Mucosa of descending colon (tissue), 3 donors: ENCODE data around the gene ATXN3L. TPM values are rescaled to one million over a fixed set of nuclear protein-coding genes. Genes with fewer than 3 reads are reported as not detected.

Experiments used
- ATAC-seq: fragments of 200-7000 bp; cut with Tn5 transposase; one replicate; pipeline ENCODE4 v1.9.1; 2020; ENCODE audit warnings: mild to moderate bottlenecking, moderate library complexity
- DNase-seq, 3 donors: peaks; one replicate each; pipeline ENCODE4 v3.0.0-alpha.2; 2020
- H3K36me3 ChIP-seq: fragments of 200-600 bp; one replicate; pipeline ENCODE4 v1.8.0; 2021; ENCODE audit warnings: low read depth, mild to moderate bottlenecking
- H3K4me1 ChIP-seq: fragments of 200-600 bp; one replicate; pipeline ENCODE4 v1.8.0; 2021; ENCODE audit warnings: low read depth, mild to moderate bottlenecking
- H3K4me3 ChIP-seq: fragments of 200-600 bp; one replicate; pipeline ENCODE4 v1.8.0; 2021; ENCODE audit warnings: mild to moderate bottlenecking
- H3K9me3 ChIP-seq: fragments of 200-600 bp; one replicate; pipeline ENCODE4 v1.8.0; 2021; ENCODE audit warnings: mild to moderate bottlenecking
- intact Hi-C, 2 donors: fragments of 100-400 bp; cut with DNase I in 1 of 2; cut with micrococcal nuclease in 1 of 2; formaldehyde crosslinking; loops; one replicate each; pipeline versions ENCODE4 v1.11.0 to v1.11.1; 2022; cut with DNase I, micrococcal nuclease
- total RNA-seq, 3 donors: library from RNA; stranded (reverse); fragmentation: NEBNext Ultra II Directional in 2 of 3; extraction: Animal tissue kit (Norgen Biotek cat#: 25700) in 2 of 3; gene quantifications; one replicate each; pipeline versions ENCODE4 v1.2.1 to v1.2.4, GENCODE V29; 2021 to 2023
- TF ChIP-seq, protein P1 (sequence below): fragments of 200-600 bp; IDR thresholded peaks from one replicate; pipeline ENCODE4 v1.8.0; 2022; ENCODE audit warnings: antibody characterized with exemption, mild to moderate bottlenecking
- donor health status: DM: no; HTN: no; CAD: no; lungs with moderate emphysema.
- donor health status: DM: no; HTN: no; CAD: no.
- donor health status: DM: no; HTN: yes; CAD: no.

Gene ATXN3L
- total RNA-seq, 3 donors from 2014 or later: not detected

DNA sequence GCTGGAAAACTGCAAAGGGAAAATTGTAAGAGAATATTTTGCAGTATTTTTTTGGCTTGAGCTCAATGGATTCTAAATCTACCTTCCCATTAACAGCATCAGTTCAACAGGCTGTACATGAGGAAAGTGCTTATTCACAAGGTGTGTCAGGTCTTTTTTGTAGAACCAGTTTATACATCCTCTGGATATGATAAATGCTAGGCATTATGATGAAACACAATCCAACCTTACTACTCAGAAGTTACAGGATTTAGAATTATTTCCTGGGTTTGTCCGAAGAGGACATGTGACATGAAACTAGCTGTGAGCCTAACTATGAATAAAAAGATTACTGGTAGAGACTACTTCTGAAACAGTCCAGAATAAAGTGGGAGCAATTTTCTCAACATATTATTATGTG lies 49.5 kb downstream of the ATXN3L start:
- H3K4me1 ChIP-seq: no peaks in the 10 kb centered on the region
- TF ChIP-seq, protein P1, sequence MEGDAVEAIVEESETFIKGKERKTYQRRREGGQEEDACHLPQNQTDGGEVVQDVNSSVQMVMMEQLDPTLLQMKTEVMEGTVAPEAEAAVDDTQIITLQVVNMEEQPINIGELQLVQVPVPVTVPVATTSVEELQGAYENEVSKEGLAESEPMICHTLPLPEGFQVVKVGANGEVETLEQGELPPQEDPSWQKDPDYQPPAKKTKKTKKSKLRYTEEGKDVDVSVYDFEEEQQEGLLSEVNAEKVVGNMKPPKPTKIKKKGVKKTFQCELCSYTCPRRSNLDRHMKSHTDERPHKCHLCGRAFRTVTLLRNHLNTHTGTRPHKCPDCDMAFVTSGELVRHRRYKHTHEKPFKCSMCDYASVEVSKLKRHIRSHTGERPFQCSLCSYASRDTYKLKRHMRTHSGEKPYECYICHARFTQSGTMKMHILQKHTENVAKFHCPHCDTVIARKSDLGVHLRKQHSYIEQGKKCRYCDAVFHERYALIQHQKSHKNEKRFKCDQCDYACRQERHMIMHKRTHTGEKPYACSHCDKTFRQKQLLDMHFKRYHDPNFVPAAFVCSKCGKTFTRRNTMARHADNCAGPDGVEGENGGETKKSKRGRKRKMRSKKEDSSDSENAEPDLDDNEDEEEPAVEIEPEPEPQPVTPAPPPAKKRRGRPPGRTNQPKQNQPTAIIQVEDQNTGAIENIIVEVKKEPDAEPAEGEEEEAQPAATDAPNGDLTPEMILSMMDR: no peak
- no peak overlapping the region for H3K4me3 ChIP-seq
- no peaks in the 10 kb centered on the region for H3K9me3 ChIP-seq
- peak; percentile 31 for ATAC-seq
- DNase-seq: no peak
- intact Hi-C loops: no loop called here
- no peaks in the 10 kb centered on the region for H3K36me3 ChIP-seq

DNA sequence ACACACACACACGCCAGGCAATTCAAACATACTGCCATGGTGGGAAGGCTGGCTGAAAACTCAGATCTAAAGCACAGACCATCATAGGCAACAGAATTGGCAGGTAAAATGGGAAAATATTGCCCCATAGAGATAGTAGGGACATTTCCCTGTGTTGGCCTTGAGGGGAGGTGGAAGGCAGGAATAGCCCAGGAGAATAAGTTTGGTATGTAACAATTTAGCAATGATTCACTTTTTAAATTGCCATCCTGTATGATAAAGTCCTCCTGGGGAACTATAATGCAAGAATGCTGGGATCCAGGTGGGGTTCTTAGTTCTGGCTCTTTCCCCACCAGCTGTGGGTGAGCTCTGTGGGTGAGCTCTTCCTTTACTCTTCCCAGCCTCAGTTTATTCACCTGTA lies 51.0 kb downstream of the ATXN3L start:
- intact Hi-C loops: no loop called here
- Histone ChIP-seq H3K36me3 (no peaks in the 10 kb centered on the region), H3K4me1 (peaks cover 3% of the 10 kb centered on the region), H3K4me3 (no peak overlapping the region), H3K9me3 (no peaks in the 10 kb centered on the region)
- ATAC-seq: peak; percentile 64
- no peak for DNase-seq
- TF ChIP-seq, protein P1: no peak

Other genes starting within 250 kb of the ATXN3L start
- gene EGFL6, start 249.5 kb upstream of the ATXN3L start, total RNA-seq: under 1 TPM in 1 of 3 donors, not detected in 2; 0.29 TPM